ENCODE results near the gene CEMIP2. TPM values are rescaled to one million over a fixed set of nuclear protein-coding genes. Genes with fewer than 3 reads are reported as not detected.

Gene CEMIP2
- total RNA-seq, 2 experiments from 2014 or later = 58.7 to 63.5 TPM

- no peaks in the 10 kb centered on the region for H3K9me3 Mint-ChIP-seq
- H3K36me3 Mint-ChIP-seq (ENCODE audit: low read depth) = peaks cover 16% of the 10 kb centered on the region
- TF ChIP-seq CTCF (IDR thresholded peaks at IDR 0.05) = no peak
- ATAC-seq (no peak), DNase-seq (no peak)
- POLR2A ChIA-PET = no interaction called here
- CTCF ChIA-PET = no interaction called here
- peak overlapping the region; percentile 16 for H3K27ac Mint-ChIP-seq
- no peak overlapping the region for H3K4me3 Mint-ChIP-seq
- H3K27me3 Mint-ChIP-seq = no peaks in the 10 kb centered on the region
- intact Hi-C loops (cut with micrococcal nuclease) = no loop called here
- H3K4me1 Mint-ChIP-seq (ENCODE audit: low read depth) = peaks cover 72% of the 10 kb centered on the region
Measured at GRCh38 chr9:71756753-71757152, 11.6 kb downstream of the CEMIP2 start.

- H3K9me3 Mint-ChIP-seq = no peaks in the 10 kb centered on the region
- DNase-seq (no peak), ATAC-seq (no peak)
- no peak overlapping the region for H3K4me3 Mint-ChIP-seq
- ChIA-PET POLR2A (interaction anchor here (0.9 to 1.4 kb wide), 2 partner anchors 8 to 12 kb away, joined by 4 to 8 read pairs; no protein-coding TSS in a partner anchor), CTCF (interaction anchor here (1.7 kb wide), 1 partner anchor 151 kb away, joined by 5 read pairs; no protein-coding TSS in a partner anchor)
- no peaks in the 10 kb centered on the region for H3K27me3 Mint-ChIP-seq
- H3K4me1 Mint-ChIP-seq (ENCODE audit: low read depth) = peaks cover 67% of the 10 kb centered on the region
- intact Hi-C loops (cut with micrococcal nuclease) = no loop called here
- peaks cover 12% of the 10 kb centered on the region for H3K36me3 Mint-ChIP-seq (ENCODE audit: low read depth)
- no peak overlapping the region for H3K27ac Mint-ChIP-seq
- no peak for TF ChIP-seq CTCF (IDR thresholded peaks at IDR 0.05)
Measured at GRCh38 chr9:71755869-71756268, 12.4 kb downstream of the CEMIP2 start.

- H3K27me3 Mint-ChIP-seq = no peaks in the 10 kb centered on the region
- no peaks in the 10 kb centered on the region for H3K9me3 Mint-ChIP-seq
- no peak for DNase-seq
- POLR2A ChIA-PET = interaction anchor here (0.9 to 1.4 kb wide), 2 partner anchors 8 to 12 kb away, joined by 4 to 8 read pairs; no protein-coding TSS in a partner anchor
- H3K4me3 Mint-ChIP-seq = no peak overlapping the region
- peaks cover 63% of the 10 kb centered on the region for H3K4me1 Mint-ChIP-seq (ENCODE audit: low read depth)
- CTCF ChIA-PET = interaction anchor here (0.8 to 1.7 kb wide), 2 partner anchors 128 to 151 kb away, joined by 3 to 5 read pairs; no protein-coding TSS in a partner anchor
- intact Hi-C loops (cut with micrococcal nuclease) = no loop called here
- ATAC-seq = no peak
- no peak overlapping the region for H3K27ac Mint-ChIP-seq
- no peak for TF ChIP-seq CTCF (IDR thresholded peaks at IDR 0.05)
- peaks cover 12% of the 10 kb centered on the region for H3K36me3 Mint-ChIP-seq (ENCODE audit: low read depth)
Measured at GRCh38 chr9:71755230-71755629, 13.1 kb downstream of the CEMIP2 start.

- intact Hi-C loops (cut with micrococcal nuclease) = no loop called here
- peaks cover 18% of the 10 kb centered on the region for H3K36me3 Mint-ChIP-seq (ENCODE audit: low read depth)
- ChIA-PET CTCF (interaction anchor here (1.2 kb wide), 1 partner anchor 53 kb away, joined by 3 read pairs; no protein-coding TSS in a partner anchor), POLR2A (no interaction called here)
- no peaks in the 10 kb centered on the region for H3K9me3 Mint-ChIP-seq
- H3K27ac Mint-ChIP-seq = no peak overlapping the region
- DNase-seq (no peak), ATAC-seq (no peak)
- H3K4me3 Mint-ChIP-seq = no peak overlapping the region
- H3K4me1 Mint-ChIP-seq (ENCODE audit: low read depth) = peaks cover 65% of the 10 kb centered on the region
- TF ChIP-seq CTCF (IDR thresholded peaks at IDR 0.05) = no peak
- H3K27me3 Mint-ChIP-seq = no peaks in the 10 kb centered on the region
Measured at GRCh38 chr9:71754151-71754550, 14.2 kb downstream of the CEMIP2 start.

GRCh38 chr9:71752928-71753327 lies 15.4 kb downstream of the CEMIP2 start:
- H3K9me3 Mint-ChIP-seq = no peaks in the 10 kb centered on the region
- H3K27me3 Mint-ChIP-seq = no peaks in the 10 kb centered on the region
- ChIA-PET CTCF (interaction anchor here (1.2 kb wide), 1 partner anchor 54 kb away, joined by 3 read pairs; no protein-coding TSS in a partner anchor), POLR2A (interaction anchor here (0.7 to 1.3 kb wide), 3 partner anchors 16 to 60 kb away, joined by 3 to 4 read pairs (median 3); no protein-coding TSS in a partner anchor)
- ATAC-seq (no peak), DNase-seq (no peak)
- no peak for TF ChIP-seq CTCF (IDR thresholded peaks at IDR 0.05)
- H3K4me1 Mint-ChIP-seq (ENCODE audit: low read depth) = peaks cover 61% of the 10 kb centered on the region
- H3K27ac Mint-ChIP-seq = no peak overlapping the region
- H3K36me3 Mint-ChIP-seq (ENCODE audit: low read depth) = peaks cover 27% of the 10 kb centered on the region
- intact Hi-C loops (cut with micrococcal nuclease) = no loop called here
- H3K4me3 Mint-ChIP-seq = no peak overlapping the region

All from activated CD8-positive, alpha-beta T cell treated with anti-CD3 and anti-CD28 coated beads for 36 hours (primary cell).